ENCODE results near the gene RNF152.
"Not testable (repeated sequence)": the region's sequence is repeated elsewhere in the genome, so short reads cannot be mapped to it uniquely, and the experiment has no call there.

RNF152 gene

DNA sequence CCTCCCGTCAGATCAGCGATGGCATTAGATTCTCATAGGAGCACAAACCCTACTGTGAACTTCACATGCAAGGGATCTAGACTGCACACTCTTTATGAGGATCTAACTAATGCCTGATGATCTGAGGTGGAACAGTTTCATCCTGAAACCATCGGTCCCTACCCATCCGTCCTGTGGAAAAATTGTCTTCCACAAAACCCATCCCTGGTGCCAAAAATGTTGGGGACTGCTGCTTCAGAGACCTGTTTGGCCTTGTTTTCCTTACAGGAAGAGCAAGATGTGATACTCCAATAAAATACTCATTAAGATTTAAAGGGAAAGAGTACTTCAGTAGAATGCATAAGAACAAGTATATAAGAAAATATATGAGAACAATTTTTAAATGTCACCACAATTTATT lies 71.1 kb downstream of the RNF152 start:
- DNase-seq (ENCODE audit: low read depth, low spot score), result no peak

DNA sequence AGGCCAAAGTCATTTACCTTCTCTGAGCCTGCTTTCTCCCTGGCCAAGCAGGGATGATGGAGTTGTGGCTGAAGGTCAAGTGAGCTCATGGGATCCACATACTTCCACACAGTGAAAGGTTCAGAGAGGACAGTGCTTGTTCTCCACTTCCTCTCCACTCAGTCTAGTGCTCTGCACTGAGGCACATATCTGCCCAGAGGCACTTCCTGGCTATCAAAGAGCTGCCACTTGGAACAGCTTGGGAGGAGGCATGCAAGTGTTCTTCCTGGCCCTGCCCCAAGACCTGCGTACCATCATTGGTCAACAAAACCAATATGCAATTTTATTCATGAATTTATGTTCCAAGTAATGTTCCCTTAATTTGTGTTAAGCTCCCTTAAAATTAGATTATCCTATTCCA lies 71.9 kb downstream of the RNF152 start:
- DNase-seq (ENCODE audit: low read depth, low spot score), result no peak

- no peak for DNase-seq (ENCODE audit: low read depth, low spot score)
Observed at GRCh38 chr18:61817086-61817485, 75.7 kb downstream of the RNF152 start.

DNA sequence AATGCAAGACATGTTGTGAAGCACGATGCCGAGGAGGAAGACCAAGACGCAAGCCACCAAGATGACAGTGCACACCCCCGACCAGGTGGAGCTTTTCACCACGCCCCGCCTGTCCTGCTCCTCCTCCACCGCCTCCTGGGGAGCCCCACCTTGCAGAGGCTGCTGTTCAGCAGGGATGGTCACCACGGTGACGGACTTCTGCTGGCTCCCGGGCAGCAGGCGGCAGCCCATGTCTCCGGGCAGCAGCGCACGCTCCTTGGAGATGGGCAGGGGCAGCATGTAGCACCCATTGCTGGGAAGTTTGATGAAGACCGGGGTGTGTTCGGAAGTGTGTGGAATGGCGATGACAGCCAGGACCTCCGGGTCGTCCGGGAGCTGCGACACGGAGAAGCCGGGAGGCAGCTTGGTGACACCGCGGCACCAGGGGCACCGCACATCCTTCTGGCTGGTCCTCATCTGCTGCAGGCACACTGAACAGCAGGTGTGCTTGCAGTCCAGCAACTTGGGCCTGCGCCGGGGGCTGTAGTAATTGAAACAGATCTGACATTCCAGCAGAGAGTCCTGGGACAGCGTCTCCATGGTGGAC lies 76.8 kb downstream of the RNF152 start:
- no peak for DNase-seq (ENCODE audit: low read depth, low spot score)

DNA sequence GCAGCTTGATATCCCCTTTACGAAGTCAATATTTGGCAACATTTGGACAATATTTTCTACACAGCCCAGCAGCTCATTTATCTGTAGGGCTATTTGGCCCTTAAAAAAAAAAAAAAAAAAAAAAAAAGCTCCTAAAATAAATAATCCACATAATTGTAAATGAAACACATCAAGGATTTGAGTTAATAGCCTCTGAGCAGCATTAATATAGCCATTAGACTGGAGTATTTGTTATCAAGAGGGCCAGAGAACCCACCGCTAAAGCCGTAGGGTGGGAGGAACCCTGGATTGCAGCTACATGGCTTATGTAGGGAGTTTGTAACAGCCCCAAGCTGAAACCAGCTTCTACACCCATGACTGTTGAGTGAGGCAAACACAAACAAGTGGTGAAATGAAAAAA lies 84.5 kb downstream of the RNF152 start:
- DNase-seq (ENCODE audit: low read depth, low spot score), result no peak

- no peak for DNase-seq (ENCODE audit: low read depth, low spot score)
Observed at GRCh38 chr18:61803393-61803792, 89.4 kb downstream of the RNF152 start.

- no peak for DNase-seq (ENCODE audit: low read depth, low spot score)
Observed at GRCh38 chr18:61797696-61798590, 94.9 kb downstream of the RNF152 start.

GRCh38 chr18:61791031-61791430 lies 101.8 kb downstream of the RNF152 start:
- DNase-seq (ENCODE audit: low read depth, low spot score), result no peak

DNA sequence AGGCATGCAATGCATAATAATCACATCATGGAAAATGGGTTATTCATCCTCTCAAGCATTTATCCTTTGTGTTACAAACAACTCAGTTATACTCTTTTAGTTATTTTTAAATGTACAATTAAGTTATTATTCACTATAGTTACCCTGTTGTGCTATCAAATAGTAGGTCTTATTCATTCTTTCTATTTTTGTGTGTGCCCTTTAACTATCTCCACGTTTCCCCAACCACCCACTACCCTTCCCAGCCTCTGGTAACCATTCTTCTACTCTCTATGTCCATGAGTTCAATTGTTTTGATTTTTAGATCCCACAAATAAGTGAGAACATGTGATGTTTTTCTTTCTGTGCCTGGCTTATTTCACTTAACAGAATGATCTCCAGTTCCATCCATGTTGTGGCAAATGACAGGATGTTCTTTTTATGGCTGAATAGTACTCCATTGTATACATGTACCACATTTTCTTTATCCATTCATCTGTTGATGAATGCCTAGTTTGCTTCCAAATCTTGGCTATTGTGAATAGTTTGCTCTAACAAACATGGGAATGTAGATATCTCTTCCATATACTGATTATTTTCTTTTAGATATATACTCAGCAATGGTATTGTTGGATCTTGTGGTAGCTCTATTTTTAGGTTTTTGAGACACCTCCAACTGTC lies 105.7 kb downstream of the RNF152 start:
- DNase-seq (ENCODE audit: low read depth, low spot score), result not testable (repeated sequence)

DNA sequence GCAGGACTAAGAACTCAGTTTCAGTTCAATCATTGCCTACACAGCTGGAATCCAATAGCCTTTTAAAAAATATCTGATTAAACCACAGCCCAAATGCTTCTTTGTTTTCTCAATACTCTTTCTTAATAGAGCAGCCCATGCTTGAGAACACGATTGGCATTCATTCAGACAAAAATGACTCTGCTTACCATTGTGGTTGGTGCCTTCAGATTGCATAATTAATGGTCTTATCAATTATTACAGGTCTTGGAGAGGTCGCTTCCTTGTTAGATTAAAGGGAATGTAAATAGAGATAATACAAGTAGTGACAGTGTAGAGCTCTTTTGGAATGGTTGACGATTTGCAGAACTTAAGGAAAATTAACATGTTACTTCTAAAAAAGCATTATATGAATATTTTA lies 107.2 kb downstream of the RNF152 start:
- DNase-seq (ENCODE audit: low read depth, low spot score), result no peak

GRCh38 chr18:61784834-61785233 lies 108.0 kb downstream of the RNF152 start:
- no peak for DNase-seq (ENCODE audit: low read depth, low spot score)

- no peak for DNase-seq (ENCODE audit: low read depth, low spot score)
Observed at GRCh38 chr18:61782545-61782944, 110.3 kb downstream of the RNF152 start.

- DNase-seq (ENCODE audit: low read depth, low spot score), result not testable (repeated sequence)
Observed at GRCh38 chr18:61776201-61776600, 116.6 kb downstream of the RNF152 start.

GRCh38 chr18:61774846-61775245 lies 118.0 kb downstream of the RNF152 start:
- DNase-seq (ENCODE audit: low read depth, low spot score), result no peak

- DNase-seq (ENCODE audit: low read depth, low spot score), result no peak
Observed at GRCh38 chr18:61772293-61772848, 120.4 kb downstream of the RNF152 start.

DNA sequence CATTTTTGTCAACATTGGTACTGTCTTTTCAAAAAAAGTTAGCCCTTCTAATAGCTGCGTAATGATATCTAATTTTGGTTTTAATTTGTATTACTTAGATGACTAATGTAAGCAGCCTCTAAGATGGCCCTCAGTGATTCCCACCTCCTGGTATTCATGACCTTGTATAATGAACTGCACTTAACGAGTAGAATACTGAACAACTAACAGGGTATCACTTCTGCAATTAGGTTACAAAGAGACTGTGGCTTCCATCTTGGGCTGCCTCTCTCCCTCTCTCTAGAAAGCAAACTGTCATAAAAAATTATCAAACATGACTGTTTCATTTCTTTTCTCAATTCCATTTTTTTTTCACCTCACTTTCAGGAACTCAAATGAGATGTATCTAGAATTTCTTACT lies 120.9 kb downstream of the RNF152 start:
- DNase-seq (ENCODE audit: low read depth, low spot score), result no peak

DNA sequence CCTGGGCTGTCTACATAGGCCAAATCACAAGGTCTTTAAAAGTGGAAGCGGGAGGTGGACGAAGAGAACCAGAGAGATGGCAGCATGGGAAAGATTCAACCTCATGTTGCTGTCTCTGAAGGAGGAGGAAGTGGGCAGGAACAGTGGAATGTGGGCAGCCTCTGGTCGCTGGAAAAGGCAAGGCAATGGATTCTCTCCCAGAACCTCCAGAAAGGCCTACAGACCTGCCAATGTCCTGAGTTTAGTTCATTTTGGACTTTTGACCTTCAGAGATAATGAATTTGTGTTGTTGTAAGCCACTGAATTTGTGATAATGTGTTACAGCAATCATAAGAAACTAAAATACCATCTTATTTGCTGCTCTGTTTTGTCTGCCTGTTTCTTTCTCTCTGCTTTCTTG lies 122.5 kb downstream of the RNF152 start:
- DNase-seq (ENCODE audit: low read depth, low spot score), result no peak

DNA sequence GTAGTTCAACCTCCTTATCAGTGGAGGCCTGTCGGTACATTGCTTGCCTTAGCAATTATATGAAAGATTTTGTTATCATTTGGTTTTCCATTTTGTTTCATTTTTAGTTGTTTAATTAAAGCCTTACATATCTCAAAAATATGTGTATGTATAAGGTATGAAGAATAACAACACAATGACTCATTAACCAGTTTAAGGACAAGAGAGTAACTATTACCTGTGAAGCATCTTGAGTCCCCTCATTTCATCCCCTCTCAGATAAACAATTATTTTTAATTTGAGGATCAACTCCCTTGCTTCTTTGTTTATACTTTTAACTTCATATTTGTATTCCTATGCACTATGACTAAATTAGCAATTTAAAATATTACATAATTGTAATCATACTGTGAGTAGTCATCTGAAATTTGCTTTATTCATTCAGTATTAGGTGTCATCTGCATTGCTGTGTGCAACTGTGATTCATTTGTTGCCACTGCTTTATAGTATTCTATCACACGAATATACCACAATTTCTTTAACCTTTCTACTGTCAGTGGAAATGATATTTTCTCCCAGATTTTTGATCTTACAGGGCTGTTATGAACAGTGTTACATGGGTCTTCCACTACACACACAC lies 126.4 kb downstream of the RNF152 start:
- no peak for DNase-seq (ENCODE audit: low read depth, low spot score)

DNA sequence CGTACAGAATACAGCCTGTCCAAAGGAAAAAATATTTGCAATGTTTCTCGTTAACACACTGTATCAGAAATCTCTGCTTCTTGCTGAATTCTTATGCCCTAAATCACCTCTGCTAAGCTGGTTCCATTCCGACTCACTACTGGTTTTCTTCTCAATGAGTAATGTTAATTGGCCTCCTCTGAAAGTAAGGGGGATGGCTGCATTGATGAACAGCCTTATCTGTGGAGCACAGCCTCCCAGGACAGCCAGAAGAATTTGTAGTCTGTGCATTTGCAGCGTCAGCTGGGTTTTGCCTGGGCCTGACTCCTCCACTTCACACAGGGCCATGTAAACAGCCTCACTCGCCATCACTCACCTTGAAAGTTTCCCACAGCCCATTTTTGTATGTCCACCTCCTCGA lies 127.7 kb downstream of the RNF152 start:
- DNase-seq (ENCODE audit: low read depth, low spot score), result no peak

GRCh38 chr18:61764381-61764780 lies 128.4 kb downstream of the RNF152 start:
- DNase-seq (ENCODE audit: low read depth, low spot score), result no peak

DNA sequence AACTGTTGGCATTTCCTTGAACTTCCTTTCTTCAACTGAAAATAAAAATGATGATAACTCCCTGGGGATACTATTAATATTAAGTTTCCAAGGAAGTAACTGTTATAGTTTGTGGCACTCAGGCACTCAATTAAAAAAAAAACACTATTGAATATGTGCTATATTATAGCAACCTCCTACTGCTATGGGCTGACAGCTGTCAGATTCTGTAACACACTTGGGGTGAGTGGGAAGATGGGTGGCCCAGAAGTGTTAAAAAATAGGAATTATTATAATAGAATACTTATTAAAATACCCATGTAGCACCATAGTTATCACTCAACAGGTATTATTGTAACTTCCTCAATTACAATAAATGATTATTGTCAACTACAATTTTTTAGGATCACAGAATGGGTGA lies 130.9 kb downstream of the RNF152 start:
- no peak for DNase-seq (ENCODE audit: low read depth, low spot score)
